ENCODE data around the gene NOP9.
A peak's percentile ranks its signal among the peaks of the same experiment; 100 is the strongest.

NOP9 gene

DNA sequence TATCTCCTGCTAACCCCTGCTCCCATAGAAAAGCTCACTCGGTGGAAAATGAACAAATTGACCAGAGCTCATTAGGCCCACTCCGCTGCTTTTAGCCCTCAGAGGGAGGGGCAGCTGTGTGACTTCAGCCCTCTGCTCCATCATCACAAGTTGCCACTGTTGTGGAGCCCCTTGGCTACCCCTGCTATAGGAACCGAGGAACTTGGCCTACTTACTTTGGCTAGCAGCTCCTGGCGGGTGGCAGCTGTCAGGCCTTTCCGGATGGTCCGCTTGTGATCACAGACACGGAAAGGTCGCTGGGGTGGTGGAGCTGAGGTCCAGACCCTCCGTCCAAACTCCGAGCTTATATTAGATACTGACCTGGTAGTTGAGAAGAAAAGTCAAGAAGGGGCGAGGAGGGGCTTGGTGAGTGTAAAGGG is 7.5 kb downstream of the NOP9 start:
- TF ChIP-seq, protein P1, sequence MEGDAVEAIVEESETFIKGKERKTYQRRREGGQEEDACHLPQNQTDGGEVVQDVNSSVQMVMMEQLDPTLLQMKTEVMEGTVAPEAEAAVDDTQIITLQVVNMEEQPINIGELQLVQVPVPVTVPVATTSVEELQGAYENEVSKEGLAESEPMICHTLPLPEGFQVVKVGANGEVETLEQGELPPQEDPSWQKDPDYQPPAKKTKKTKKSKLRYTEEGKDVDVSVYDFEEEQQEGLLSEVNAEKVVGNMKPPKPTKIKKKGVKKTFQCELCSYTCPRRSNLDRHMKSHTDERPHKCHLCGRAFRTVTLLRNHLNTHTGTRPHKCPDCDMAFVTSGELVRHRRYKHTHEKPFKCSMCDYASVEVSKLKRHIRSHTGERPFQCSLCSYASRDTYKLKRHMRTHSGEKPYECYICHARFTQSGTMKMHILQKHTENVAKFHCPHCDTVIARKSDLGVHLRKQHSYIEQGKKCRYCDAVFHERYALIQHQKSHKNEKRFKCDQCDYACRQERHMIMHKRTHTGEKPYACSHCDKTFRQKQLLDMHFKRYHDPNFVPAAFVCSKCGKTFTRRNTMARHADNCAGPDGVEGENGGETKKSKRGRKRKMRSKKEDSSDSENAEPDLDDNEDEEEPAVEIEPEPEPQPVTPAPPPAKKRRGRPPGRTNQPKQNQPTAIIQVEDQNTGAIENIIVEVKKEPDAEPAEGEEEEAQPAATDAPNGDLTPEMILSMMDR (IDR thresholded peaks at IDR 0.05; ENCODE audit: unreplicated experiment in 3 of 3): no peak

GRCh38 chr14:24307575-24308341 is 8.1 kb downstream of the NOP9 start, which contains the start of gene CIDEB:
TSS of gene CIDEB (minus strand) at chr14:24307977. CDS start at chr14:24307858, 119 bp downstream.
- Mint-ChIP-seq H3K9me3 (no peaks in the 10 kb centered on the region), H3K36me3 (ENCODE audit: low read depth) (peaks cover 50% of the 10 kb centered on the region), H3K4me1 (peaks cover 5% of the 10 kb centered on the region), H3K27me3 (ENCODE audit: low read depth) (no peaks in the 10 kb centered on the region), H3K27ac (peak within 1 kb of the TSS; percentile 39 to 90 (median 45)), H3K4me3 (peak within 1 kb of the TSS in 2 of 3 experiments; percentile 12 to 65)
- TF ChIP-seq, protein P1 (IDR thresholded peaks at IDR 0.05; ENCODE audit: unreplicated experiment in 3 of 3): peak; percentile 87 to 95 (median 90)

More for the DNA sequence above, 7.5 kb downstream of the NOP9 start:
- Mint-ChIP-seq H3K27ac (peak overlapping the region; percentile 39 to 90 (median 45)), H3K36me3 (ENCODE audit: low read depth) (peaks cover 51% of the 10 kb centered on the region), H3K4me1 (peaks cover 5% of the 10 kb centered on the region), H3K4me3 (peak overlapping the region in 2 of 3 experiments; percentile 5 to 65), H3K9me3 (no peaks in the 10 kb centered on the region), H3K27me3 (ENCODE audit: low read depth) (no peaks in the 10 kb centered on the region)

- Mint-ChIP-seq H3K4me3 (no peak overlapping the region), H3K27me3 (ENCODE audit: low read depth) (no peaks in the 10 kb centered on the region), H3K27ac (peak overlapping the region; percentile 39 to 90 (median 45)), H3K36me3 (ENCODE audit: low read depth) (peaks cover 44% of the 10 kb centered on the region), H3K9me3 (no peaks in the 10 kb centered on the region), H3K4me1 (peaks cover 5% of the 10 kb centered on the region)
- TF ChIP-seq, protein P1 (IDR thresholded peaks at IDR 0.05; ENCODE audit: unreplicated experiment in 3 of 3): peak in 1 of 3 experiments; percentile 21
These were observed 8.9 kb downstream of the NOP9 start for GRCh38 chr14:24308342-24309124.

DNA sequence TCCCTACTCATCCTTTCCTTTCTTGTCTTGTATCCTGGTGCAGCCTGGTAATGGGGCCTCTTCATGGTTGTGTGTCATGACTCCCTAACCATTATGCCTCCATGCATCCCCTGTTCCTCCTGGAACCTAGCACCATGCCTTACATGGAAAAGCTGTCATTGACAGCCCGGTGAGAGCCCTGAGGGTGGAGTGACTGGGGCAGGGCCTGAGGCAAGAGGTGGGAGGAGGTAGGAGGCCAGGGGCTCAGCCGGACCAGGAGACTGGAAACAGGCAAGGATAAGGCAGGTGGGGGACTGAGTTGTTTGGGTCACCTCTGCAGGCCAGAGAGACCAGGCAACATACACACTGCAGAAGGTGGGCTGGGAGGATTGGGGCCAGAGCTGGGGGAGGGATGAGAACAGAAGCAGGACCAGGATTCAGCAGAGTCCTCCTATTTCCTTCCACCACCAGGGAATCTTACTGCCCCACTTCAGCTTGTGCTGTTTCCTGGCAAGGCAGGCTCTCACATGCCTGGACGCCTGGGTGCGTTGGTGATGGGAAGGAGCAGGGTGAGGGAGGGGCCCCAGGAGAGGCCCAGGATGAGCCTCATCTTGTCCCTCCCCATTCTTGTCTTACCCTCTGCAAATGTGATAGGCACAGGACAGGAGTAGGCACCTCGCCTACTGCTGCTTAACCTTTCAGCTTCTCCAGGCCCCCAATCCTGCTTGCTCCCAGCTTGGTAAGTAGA is 10.1 kb downstream of the NOP9 start, which contains the start of gene LTB4R2:
TSS of gene LTB4R2 (plus strand) at position 603 of the 727 bp plus-strand sequence. CDS start 525 bp downstream, outside the sequence.
- no peak within 1 kb of the TSS for H3K4me3 Mint-ChIP-seq
- no peak within 1 kb of the TSS for H3K27ac Mint-ChIP-seq
- no peaks in the 10 kb centered on the region for H3K9me3 Mint-ChIP-seq
- H3K4me1 Mint-ChIP-seq: peaks cover 5% of the 10 kb centered on the region
- H3K27me3 Mint-ChIP-seq (ENCODE audit: low read depth): no peaks in the 10 kb centered on the region
- TF ChIP-seq, protein P1 (IDR thresholded peaks at IDR 0.05; ENCODE audit: unreplicated experiment in 3 of 3): no peak
- H3K36me3 Mint-ChIP-seq (ENCODE audit: low read depth): peaks cover 33% of the 10 kb centered on the region

DNA sequence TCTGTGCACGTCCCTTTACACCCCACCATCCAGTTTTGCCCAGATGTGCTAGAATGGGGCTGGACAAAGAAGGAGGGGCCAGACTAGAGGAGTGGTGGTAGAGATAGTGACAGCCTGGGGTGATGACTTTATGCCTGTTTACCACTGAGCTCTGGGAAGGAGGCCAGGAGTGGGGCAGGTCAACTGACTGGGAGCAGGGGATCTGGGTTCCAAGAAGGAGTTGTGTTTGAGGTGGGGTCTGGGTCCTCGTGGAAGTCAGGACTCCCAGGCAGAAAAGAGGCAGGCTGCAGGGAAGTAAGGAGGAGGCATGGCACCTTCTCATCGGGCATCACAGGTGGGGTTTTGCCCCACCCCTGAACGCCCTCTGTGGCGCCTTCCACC is 10.6 kb downstream of the NOP9 start:
- H3K27me3 Mint-ChIP-seq (ENCODE audit: low read depth): no peaks in the 10 kb centered on the region
- TF ChIP-seq, protein P1 (IDR thresholded peaks at IDR 0.05; ENCODE audit: unreplicated experiment in 3 of 3): no peak
- no peak overlapping the region for H3K27ac Mint-ChIP-seq
- H3K4me1 Mint-ChIP-seq: peaks cover 5% of the 10 kb centered on the region
- H3K4me3 Mint-ChIP-seq: no peak overlapping the region
- no peaks in the 10 kb centered on the region for H3K9me3 Mint-ChIP-seq
- peaks cover 27% of the 10 kb centered on the region for H3K36me3 Mint-ChIP-seq (ENCODE audit: low read depth)
